Mucosa of descending colon (tissue), 3 donors: ENCODE measurements around the gene CALB2. TPM values are rescaled to one million over a fixed set of nuclear protein-coding genes. Genes with fewer than 3 reads are reported as not detected.

Experiments
- ATAC-seq: fragments of 200-7000 bp; cut with Tn5 transposase; one replicate; pipeline ENCODE4 v1.9.1; 2020; ENCODE audit warnings: mild to moderate bottlenecking, moderate library complexity
- DNase-seq, 3 donors: peaks; one replicate each; pipeline ENCODE4 v3.0.0-alpha.2; 2020
- H3K36me3 ChIP-seq: fragments of 200-600 bp; one replicate; pipeline ENCODE4 v1.8.0; 2021; ENCODE audit warnings: low read depth, mild to moderate bottlenecking
- H3K4me1 ChIP-seq: fragments of 200-600 bp; one replicate; pipeline ENCODE4 v1.8.0; 2021; ENCODE audit warnings: low read depth, mild to moderate bottlenecking
- H3K4me3 ChIP-seq: fragments of 200-600 bp; one replicate; pipeline ENCODE4 v1.8.0; 2021; ENCODE audit warnings: mild to moderate bottlenecking
- H3K9me3 ChIP-seq: fragments of 200-600 bp; one replicate; pipeline ENCODE4 v1.8.0; 2021; ENCODE audit warnings: mild to moderate bottlenecking
- CTCF ChIP-seq: fragments of 200-600 bp; IDR thresholded peaks from one replicate; pipeline ENCODE4 v1.8.0; 2022; ENCODE audit warnings: antibody characterized with exemption, mild to moderate bottlenecking
- intact Hi-C, 2 donors: fragments of 100-400 bp; cut with DNase I in 1 of 2; cut with micrococcal nuclease in 1 of 2; formaldehyde crosslinking; loops; one replicate each; pipeline versions ENCODE4 v1.11.0 to v1.11.1; 2022; cut with DNase I, micrococcal nuclease
- total RNA-seq, 3 donors: library from RNA; stranded (reverse); fragmentation: NEBNext Ultra II Directional in 2 of 3; extraction: Animal tissue kit (Norgen Biotek cat#: 25700) in 2 of 3; gene quantifications; one replicate each; pipeline versions ENCODE4 v1.2.1 to v1.2.4, GENCODE V29; 2021 to 2023
- donor health status: DM: no; HTN: no; CAD: no; lungs with moderate emphysema.
- donor health status: DM: no; HTN: no; CAD: no.
- donor health status: DM: no; HTN: yes; CAD: no.

The CALB2 gene
- total RNA-seq, 3 donors from 2014 or later: 1.2 to 9.5 (median 4.2) TPM

GRCh38 chr16:71399801-71400563, 41.5 kb downstream of the CALB2 start:
- no peak for DNase-seq
- Histone ChIP-seq H3K36me3 (no peaks in the 10 kb centered on the region), H3K9me3 (no peaks in the 10 kb centered on the region), H3K4me3 (no peak overlapping the region), H3K4me1 (no peaks in the 10 kb centered on the region)
- no peak for TF ChIP-seq CTCF
- intact Hi-C loops: no loop called here
- no peak for ATAC-seq

GRCh38 chr16:71402007-71402406, 43.5 kb downstream of the CALB2 start:
- Histone ChIP-seq H3K4me3 (no peak overlapping the region), H3K36me3 (no peaks in the 10 kb centered on the region), H3K4me1 (no peaks in the 10 kb centered on the region), H3K9me3 (no peaks in the 10 kb centered on the region)
- no peak for TF ChIP-seq CTCF
- DNase-seq (no peak), ATAC-seq (no peak)
- intact Hi-C loops: no loop called here

- DNase-seq (no peak), ATAC-seq (no peak)
- no peaks in the 10 kb centered on the region for H3K36me3 ChIP-seq
- no peak overlapping the region for H3K4me3 ChIP-seq
- no peaks in the 10 kb centered on the region for H3K9me3 ChIP-seq
- no peak for TF ChIP-seq CTCF
- intact Hi-C loops: no loop called here
- no peaks in the 10 kb centered on the region for H3K4me1 ChIP-seq
Measured at GRCh38 chr16:71402674-71403073, 44.2 kb downstream of the CALB2 start.

- no peaks in the 10 kb centered on the region for H3K4me1 ChIP-seq
- no peak overlapping the region for H3K4me3 ChIP-seq
- no peaks in the 10 kb centered on the region for H3K9me3 ChIP-seq
- no peak for TF ChIP-seq CTCF
- DNase-seq: no peak
- ATAC-seq: no peak
- H3K36me3 ChIP-seq: no peaks in the 10 kb centered on the region
- intact Hi-C loops: no loop called here
Measured at GRCh38 chr16:71404364-71404763, 45.8 kb downstream of the CALB2 start.

- Histone ChIP-seq H3K4me1 (no peaks in the 10 kb centered on the region), H3K4me3 (no peak overlapping the region), H3K36me3 (no peaks in the 10 kb centered on the region), H3K9me3 (no peaks in the 10 kb centered on the region)
- TF ChIP-seq CTCF: no peak
- ATAC-seq (no peak), DNase-seq (no peak)
- intact Hi-C loops: no loop called here
Measured at GRCh38 chr16:71406316-71406715, 47.8 kb downstream of the CALB2 start.
